ENCODE measurements around the gene RAB27A. TPM values are rescaled to one million over a fixed set of nuclear protein-coding genes. Genes with fewer than 3 reads are reported as not detected.

The RAB27A gene
- total and polyA plus RNA-seq, 9 of the 15 experiments (the other 6 are each of a cell fraction or from before 2014, with no cell fraction given): 31.5 to 171 (median 80.4) TPM

GRCh38 chr15:55240125-55240760, 49.4 kb downstream of the RAB27A start:
- Histone ChIP-seq H4K20me1 (replicated peaks; ENCODE audit: control insufficient read depth, insufficient read depth, low read length) (no peaks in the 10 kb centered on the region), H3K36me3 (ENCODE audit: control insufficient read depth, insufficient read depth, low read length) (0 out of 3 replicates have a peak, but pooled peaks cover 3% of the 10 kb centered on the region), H3K9me1 (ENCODE audit: control insufficient read depth, insufficient read depth, low read length) (no peaks in the 10 kb centered on the region), H3K4me3 (no peak overlapping the region), H3K9ac (ENCODE audit: insufficient read depth in 1 of 2, low read depth in 2 of 2, low read length in 2 of 2) (peak overlapping the region in 1 of 2 experiments; percentile 77; a peak in 1 of 4 replicates), H3K9me3 (replicated peaks; ENCODE audit: control insufficient read depth, insufficient read depth, low read depth, low read length) (no peaks in the 10 kb centered on the region), H3K79me2 (ENCODE audit: control insufficient read depth, insufficient read depth, low read length) (peaks cover 85% of the 10 kb centered on the region), H3K4me2 (ENCODE audit: insufficient read depth, low read length) (peak overlapping the region; percentile 25), H2AFZ (ENCODE audit: low read depth, low read length) (no peak overlapping the region), H3K4me1 (replicated peaks in 1 of 2; ENCODE audit: control insufficient read depth in 2 of 2, insufficient read depth in 2 of 2, low read length in 2 of 2) (peaks cover 0 to 44% of the 10 kb centered on the region in 2 experiments; a peak in 3 of 5 replicates), H3K27me3 (ENCODE audit: control insufficient read depth in 2 of 2, insufficient read depth in 2 of 2, low read length in 2 of 2) (no peaks in the 10 kb centered on the region), H3K27ac (ENCODE audit: extremely low read depth, low read depth, low read length) (peak overlapping the region; percentile 93)
- 22% methylated on average over 3 of the region's 3 CpGs for WGBS (ENCODE audit: insufficient coverage, low coverage, missing lambda C conversion rate)
- FAIRE-seq (peak; percentile 6), ATAC-seq (peak; percentile 6; the same call in 2 of the 3 replicates), DNase-seq (ENCODE audit: extremely low read depth in 1 of 4, low spot score in 3 of 4) (no peak)
- no TSS peak for BruUV-seq (replicated peaks)
- intact Hi-C loops (cut with micrococcal nuclease) (no loop called here), in situ Hi-C loops (cut with MboI) (loop anchor here (5.0 kb wide), 1 partner anchor 42 kb away; no protein-coding TSS in a partner anchor)
- ChIA-PET CTCF (ENCODE audit: low intra/inter-chr PET ratio) (no interaction called here), POLR2A (interaction anchor here (0.6 to 1.6 kb wide), 6 partner anchors 8 to 79 kb away, joined by 3 to 7 read pairs (median 3); partner anchors contain the start of genes PIGB and PIGBOS1)
- TF ChIP-seq HLTF (IDR thresholded peaks at IDR 0.05) (no peak), CREB1 (IDR thresholded peaks at IDR 0.05) (0 out of 2 replicates have a peak, but pooled peaks have one; percentile 4), CREB1 (CRISPR knock-in tag; IDR thresholded peaks at IDR 0.05) (no peak), ZNF436 (CRISPR knock-in tag; IDR thresholded peaks at IDR 0.05) (no peak), ZBTB9 (CRISPR knock-in tag; IDR thresholded peaks at IDR 0.05) (0 out of 2 replicates have a peak, but pooled peaks have one; percentile 25), MEF2A (IDR thresholded peaks at IDR 0.05; ENCODE audit: control insufficient read depth, low read depth, low read length) (no peak), POLR2AphosphoS2 (IDR thresholded peaks at IDR 0.05; ENCODE audit: low read length) (no peak), PYGO2 (tag; IDR thresholded peaks at IDR 0.05) (no peak), HEY1 (CRISPR knock-in tag; IDR thresholded peaks at IDR 0.05; ENCODE audit: borderline replicate concordance) (no peak), GTF2B (IDR thresholded peaks at IDR 0.05; ENCODE audit: extremely low read depth, insufficient read length) (no peak), KDM1A (IDR thresholded peaks at IDR 0.05) (no peak), ZNF584 (CRISPR knock-in tag; IDR thresholded peaks at IDR 0.05; ENCODE audit: low read depth) (0 out of 2 replicates have a peak, but pooled peaks have one; percentile 6), BRF1 (IDR thresholded peaks at IDR 0.05; ENCODE audit: borderline replicate concordance, extremely low read depth, insufficient read length) (no peak), CXXC5 (CRISPR knock-in tag; IDR thresholded peaks at IDR 0.05) (peak; percentile 42), DMBX1 (CRISPR knock-in tag; IDR thresholded peaks at IDR 0.05; ENCODE audit: borderline replicate concordance) (peak; percentile 82), SRSF9 (IDR thresholded peaks at IDR 0.05; ENCODE audit: borderline replicate concordance, low read depth, low read length) (no peak), ATF6 (CRISPR knock-in tag; IDR thresholded peaks at IDR 0.05) (0 out of 2 replicates have a peak, but pooled peaks have one; percentile 13), MXI1 (IDR thresholded peaks at IDR 0.05; ENCODE audit: low read depth, low read length) (no peak), MYNN (IDR thresholded peaks at IDR 0.05) (no peak), MYNN (CRISPR knock-in tag; IDR thresholded peaks at IDR 0.05) (no peak)
